Adipose tissue (tissue), 3 donors: ENCODE data around the gene NSMF. TPM values are rescaled to one million over a fixed set of nuclear protein-coding genes. Genes with fewer than 3 reads are reported as not detected.

Source experiments
- H3K27ac ChIP-seq: one replicate; pipeline ENCODE4 v1.5.1; 2013; ENCODE audit warnings: low read depth, low read length
- WGBS, 3 donors: extraction: QIAGEN DNeasy Blood & Tissue Kit; methylation state at CpG; one replicate each; pipeline ENCODE4 v1.1.7; 2013; 5-methylcytosine and 5-hydroxymethylcytosine counted together
- polyA plus RNA-seq, 3 donors: library from polyadenylated mRNA; stranded (reverse); fragments of 200-250 nt; gene quantifications; one replicate each; pipeline ENCODE4 v1.2.3, GENCODE V29; 2013
- donor health status: healthy with polysubstance abuse.
- donor health status: Bipolar disorder and iron deficiency.
- donor health status: healthy.

NSMF gene
- polyA plus RNA-seq, 3 donors = 38.2 to 39.5 (median 39.4) TPM

GRCh38 chr9:137429546-137429890 is 29.6 kb downstream of the NSMF start:
- no peak overlapping the region for H3K27ac ChIP-seq
- 85 to 90% (median 86%) methylated on average over 11 to 14 of the region's 14 CpGs for WGBS, 3 donors

GRCh38 chr9:137428841-137429545 is 30.1 kb downstream of the NSMF start:
- no peak overlapping the region for H3K27ac ChIP-seq
- 75 to 82% (median 82%) methylated on average over 27 of the region's 27 CpGs for WGBS, 3 donors

GRCh38 chr9:137428311-137428630 is 30.9 kb downstream of the NSMF start:
- no peak overlapping the region for H3K27ac ChIP-seq
- 63 to 76% (median 75%) methylated on average over 6 of the region's 6 CpGs for WGBS, 3 donors

GRCh38 chr9:137427454-137428310 is 31.5 kb downstream of the NSMF start:
- no peak overlapping the region for H3K27ac ChIP-seq
- 79 to 89% (median 79%) methylated on average over 25 to 27 of the region's 27 CpGs for WGBS, 3 donors

- 70 to 85% (median 75%) methylated on average over 18 of the region's 18 CpGs for WGBS, 3 donors
- H3K27ac ChIP-seq = no peak overlapping the region
These were observed 33.0 kb downstream of the NSMF start for GRCh38 chr9:137426018-137426681.

GRCh38 chr9:137423514-137424291 is 35.4 kb downstream of the NSMF start:
- WGBS, 3 donors = 11 to 15% (median 11%) methylated on average over 51 to 77 of the region's 77 CpGs
- no peak overlapping the region for H3K27ac ChIP-seq

GRCh38 chr9:137422604-137423513 is 36.3 kb downstream of the NSMF start, which contains the start of the genes EXD3 and NOXA1:
EXD3 (minus strand) TSS chr9:137423162; CDS start chr9:137395357, 27,805 bp downstream.
NOXA1 (plus strand) TSS chr9:137423393; CDS start chr9:137423530, 137 bp downstream.
- WGBS, 3 donors = 1% methylated on average over 70 to 113 of the region's 113 CpGs
- no peak within 1 kb of the TSS for H3K27ac ChIP-seq

- WGBS, 3 donors = 4 to 5% (median 5%) methylated on average over 11 of the region's 11 CpGs
- no peak overlapping the region for H3K27ac ChIP-seq
These were observed 37.1 kb downstream of the NSMF start for GRCh38 chr9:137421838-137422603.

GRCh38 chr9:137417161-137418021 is 41.7 kb downstream of the NSMF start:
- WGBS, 3 donors = 75 to 89% (median 85%) methylated on average over 94 to 99 of the region's 99 CpGs
- no peak overlapping the region for H3K27ac ChIP-seq

GRCh38 chr9:137416563-137417151 is 42.5 kb downstream of the NSMF start:
- H3K27ac ChIP-seq = no peak overlapping the region
- WGBS, 3 donors = 82 to 91% (median 89%) methylated on average over 39 to 45 of the region's 45 CpGs

- H3K27ac ChIP-seq = no peak overlapping the region
- 93 to 97% (median 94%) methylated on average over 20 to 23 of the region's 23 CpGs for WGBS, 3 donors
These were observed 43.0 kb downstream of the NSMF start for GRCh38 chr9:137416006-137416562.

- H3K27ac ChIP-seq = no peak overlapping the region
These were observed 43.7 kb downstream of the NSMF start for GRCh38 chr9:137415451-137415850.

GRCh38 chr9:137412431-137412830 is 46.7 kb downstream of the NSMF start:
- no peak overlapping the region for H3K27ac ChIP-seq
- 72 to 82% (median 75%) methylated on average over 10 of the region's 10 CpGs for WGBS, 3 donors

More at GRCh38 chr9:137415451-137415850, 43.7 kb downstream of the NSMF start:
- 89 to 94% (median 94%) methylated on average over 5 of the region's 5 CpGs for WGBS, 3 donors

GRCh38 chr9:137411645-137412380 is 47.3 kb downstream of the NSMF start:
- H3K27ac ChIP-seq = no peak overlapping the region
- 22 to 59% (median 28%) methylated on average over 23 to 29 of the region's 30 CpGs for WGBS, 3 donors

GRCh38 chr9:137411260-137411644 is 47.9 kb downstream of the NSMF start:
- no peak overlapping the region for H3K27ac ChIP-seq
- 20 to 71% (median 27%) methylated on average over 9 to 17 of the region's 17 CpGs for WGBS, 3 donors
